DMS 273 treated with DMSO at 0.1 percent for 48 hours (cell line): ENCODE data around the gene ACOT11.
A peak's percentile ranks its signal among the peaks of the same experiment; 100 is the strongest.

Source experiments
- DNase-seq: peaks from one replicate; lab custom pipeline; 2025; lab: John Stamatoyannopoulos, UW

The ACOT11 gene

DNA sequence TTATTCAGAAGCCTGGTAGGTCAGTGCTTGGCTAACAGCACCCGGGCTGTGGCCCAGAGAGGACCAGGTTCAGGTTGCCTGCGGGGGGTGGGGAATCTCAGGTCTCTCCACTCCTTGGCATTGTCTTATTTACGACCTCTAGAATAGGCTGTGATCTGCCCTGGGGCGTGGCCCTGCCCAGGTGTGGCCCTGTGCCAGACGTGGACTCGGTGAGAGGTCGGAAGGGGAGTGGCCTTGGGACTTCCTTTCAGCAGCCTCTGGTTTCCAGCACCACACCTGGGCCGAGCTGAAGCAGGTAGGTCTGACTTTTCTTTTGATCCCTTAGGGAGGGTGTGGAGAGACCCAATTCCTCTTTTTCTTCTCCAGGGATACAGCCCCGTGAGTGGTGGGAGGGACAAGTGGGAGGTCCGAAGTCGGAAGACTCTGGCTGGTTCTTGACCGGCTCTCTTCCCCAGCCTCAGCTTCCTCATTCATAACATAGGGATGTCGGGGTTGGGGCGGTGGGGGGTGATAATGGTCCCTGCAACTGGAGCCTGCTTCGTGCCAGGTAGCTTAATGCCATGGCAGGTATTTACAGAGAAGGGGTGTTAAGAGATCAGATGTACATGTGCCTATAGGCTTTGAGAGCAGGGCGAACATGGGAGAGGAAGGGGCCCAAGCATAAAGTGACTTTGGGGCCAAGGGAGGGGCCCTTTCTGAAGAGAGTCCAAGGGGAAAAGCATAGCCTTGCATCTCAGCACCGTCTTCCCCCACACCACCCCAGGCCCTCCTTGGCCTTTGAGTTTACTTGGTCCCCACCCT is 16.5 kb downstream of the ACOT11 start:
- no peak for DNase-seq

DNA sequence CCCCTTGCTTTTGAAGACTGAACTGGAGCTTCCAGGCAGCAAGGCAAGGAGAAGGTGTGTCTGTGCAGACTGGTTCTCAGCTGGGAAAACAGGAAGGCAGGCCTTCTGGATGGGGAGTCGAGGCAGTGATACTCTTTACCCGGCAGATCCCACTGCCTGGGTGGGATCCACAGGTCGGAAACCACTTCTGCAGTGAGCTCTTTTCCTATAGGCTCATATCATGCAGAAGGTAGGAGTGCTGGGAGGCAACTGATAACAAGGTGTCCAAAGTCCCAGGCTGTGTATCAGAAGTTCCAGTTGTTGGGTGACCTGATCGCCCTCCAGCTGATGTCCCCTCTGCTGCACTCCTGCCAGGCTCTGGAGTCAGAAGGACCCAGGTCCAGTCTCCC is 17.1 kb downstream of the ACOT11 start:
- DNase-seq, result no peak

DNA sequence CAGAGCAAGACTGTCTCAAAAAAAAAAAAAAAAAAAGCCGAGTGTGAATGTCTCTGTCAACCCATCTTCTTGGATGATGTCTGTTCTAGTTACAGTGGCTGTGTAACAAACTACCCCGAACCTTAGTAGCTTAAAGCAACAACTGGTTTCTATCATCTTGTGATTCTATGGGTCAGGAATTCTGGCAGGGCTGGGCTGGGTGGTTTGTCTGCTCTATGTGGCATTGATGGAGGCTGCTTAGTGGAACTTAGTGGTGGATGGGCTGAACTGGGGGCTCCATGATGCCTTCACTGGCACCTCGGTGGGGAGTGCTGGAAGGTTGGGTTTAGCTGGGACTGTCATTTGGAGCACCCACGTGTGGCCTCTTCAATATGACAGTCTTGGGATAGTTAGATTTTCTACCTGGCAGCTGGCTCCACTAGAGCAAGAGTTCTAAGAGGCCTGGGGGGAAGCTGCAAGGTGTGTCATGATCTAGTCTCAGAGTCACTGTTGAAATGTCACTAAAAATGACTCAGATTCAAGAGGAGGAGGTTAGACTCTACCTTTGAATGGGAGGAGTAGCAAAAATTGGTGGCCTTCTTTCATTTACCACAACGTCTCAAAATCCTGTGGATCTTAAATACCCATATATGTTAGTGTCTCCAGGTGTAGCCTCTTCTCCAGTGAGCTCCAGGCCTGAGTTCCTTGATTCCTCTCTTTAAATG is 18.6 kb downstream of the ACOT11 start:
- no peak for DNase-seq

DNA sequence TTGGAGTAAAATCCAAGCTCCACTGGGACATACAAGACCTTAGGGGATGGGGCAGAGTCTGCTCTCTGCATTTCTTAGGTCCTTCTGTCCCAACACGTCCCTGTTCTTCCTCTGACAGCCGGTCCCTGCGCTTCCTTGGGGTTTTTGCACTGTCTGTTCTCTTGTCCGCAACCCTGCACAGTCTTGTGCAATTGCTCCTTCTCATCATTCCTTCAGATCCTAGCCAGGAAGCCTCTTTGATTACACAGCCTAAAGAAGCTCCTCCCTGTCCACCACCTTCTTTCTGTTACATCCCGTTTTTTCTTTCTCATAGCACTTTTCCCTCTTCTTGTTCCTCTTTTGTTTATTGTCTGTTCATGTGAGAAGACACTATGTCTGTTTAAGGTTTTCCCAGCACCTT is 19.9 kb downstream of the ACOT11 start:
- no peak for DNase-seq

DNA sequence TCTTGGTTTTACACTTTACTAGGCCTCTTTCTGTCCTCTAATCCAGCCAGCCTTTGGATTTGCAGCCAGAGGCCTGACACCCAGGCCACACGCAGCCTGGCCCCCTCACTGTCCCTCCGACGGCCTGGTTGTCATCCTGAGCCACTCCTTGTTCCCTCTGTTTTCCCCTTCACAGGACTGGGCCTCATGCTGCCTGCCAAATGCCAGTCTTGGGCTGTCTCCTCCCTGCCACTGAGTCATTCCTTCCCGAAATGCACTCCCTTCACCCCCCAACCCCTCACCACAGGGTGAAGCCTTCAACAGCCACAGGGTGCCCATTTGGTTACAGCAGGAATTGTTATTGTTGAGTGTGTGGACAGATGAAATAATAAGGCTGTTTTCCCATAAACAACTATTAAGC is 21.3 kb downstream of the ACOT11 start:
- DNase-seq, result no peak

DNA sequence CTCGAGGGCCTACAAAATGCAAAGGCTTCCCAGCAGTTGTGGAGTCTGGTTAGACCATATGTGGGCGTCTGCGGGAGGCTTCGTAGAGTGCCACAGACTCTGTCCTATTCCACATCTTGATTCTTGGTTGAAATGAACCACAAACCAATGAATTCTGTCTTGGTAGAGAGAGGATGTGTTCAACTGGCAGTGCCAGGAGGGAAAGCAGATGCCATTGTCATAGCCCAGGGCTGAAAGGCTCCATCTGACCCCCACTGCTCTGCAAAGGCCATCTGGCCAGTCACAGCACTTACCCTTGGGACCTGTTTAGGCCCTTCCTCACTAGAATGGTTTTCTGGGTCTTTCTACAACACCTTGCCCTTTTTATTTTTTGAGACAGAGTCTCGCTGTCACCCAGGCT is 22.1 kb downstream of the ACOT11 start:
- peak; percentile 48 for DNase-seq

DNA sequence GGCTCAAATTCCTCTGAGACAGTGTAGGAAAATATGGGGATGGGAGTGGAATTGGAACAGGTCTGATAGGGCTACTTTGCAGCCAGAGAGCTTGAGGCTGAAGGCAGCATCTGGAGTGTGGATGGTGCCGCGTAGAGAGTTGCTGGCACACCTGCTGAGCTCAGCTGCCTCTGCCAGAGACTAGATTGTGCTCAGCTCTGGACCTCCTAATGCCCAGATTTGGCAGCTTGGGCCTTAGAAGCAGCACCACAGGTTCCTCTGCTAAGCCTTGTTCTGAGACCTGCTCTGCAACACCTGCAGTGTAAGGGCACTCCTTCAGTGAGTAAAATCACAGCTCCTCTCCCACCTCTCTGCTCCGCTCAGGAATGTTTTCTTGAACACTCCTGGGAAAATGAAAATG is 23.3 kb downstream of the ACOT11 start:
- peak; percentile 56 for DNase-seq

DNA sequence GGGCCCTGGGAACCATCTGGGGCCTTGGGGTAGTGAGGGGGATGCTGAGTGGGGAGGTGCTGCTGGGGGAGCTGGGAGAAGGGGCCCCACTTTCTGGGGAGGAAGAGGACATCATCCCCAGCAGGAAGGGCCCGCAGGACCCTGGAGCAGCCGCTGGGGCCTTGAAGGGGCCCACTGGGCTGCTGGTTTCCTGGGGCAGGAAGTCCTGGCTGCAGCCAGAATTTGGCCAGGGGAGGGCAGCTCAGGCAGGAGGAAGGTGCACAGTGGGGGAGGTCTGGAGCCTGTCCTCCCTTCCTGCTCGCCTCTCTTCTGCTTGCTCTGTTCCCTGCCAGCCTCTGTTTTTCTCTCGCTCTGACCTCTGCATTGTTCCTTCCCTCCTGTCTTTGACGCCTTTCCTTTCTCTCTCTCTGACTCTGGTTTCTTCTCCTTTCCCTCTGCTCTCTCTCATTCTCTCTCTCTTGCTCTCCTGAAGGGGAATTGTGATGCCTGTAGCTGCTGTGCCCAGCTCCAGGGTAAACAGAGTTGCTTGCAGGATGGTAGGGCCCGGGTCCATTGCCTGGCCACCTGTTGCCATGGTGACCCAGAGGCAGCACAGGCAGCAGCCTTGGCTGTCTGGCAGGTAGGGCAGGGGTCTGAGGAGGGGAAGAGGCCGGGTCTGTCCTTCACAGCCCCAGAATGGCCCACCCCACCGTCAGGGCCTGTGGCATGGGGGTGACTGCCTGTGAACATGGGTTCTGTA is 23.9 kb downstream of the ACOT11 start:
- DNase-seq, result no peak

DNA sequence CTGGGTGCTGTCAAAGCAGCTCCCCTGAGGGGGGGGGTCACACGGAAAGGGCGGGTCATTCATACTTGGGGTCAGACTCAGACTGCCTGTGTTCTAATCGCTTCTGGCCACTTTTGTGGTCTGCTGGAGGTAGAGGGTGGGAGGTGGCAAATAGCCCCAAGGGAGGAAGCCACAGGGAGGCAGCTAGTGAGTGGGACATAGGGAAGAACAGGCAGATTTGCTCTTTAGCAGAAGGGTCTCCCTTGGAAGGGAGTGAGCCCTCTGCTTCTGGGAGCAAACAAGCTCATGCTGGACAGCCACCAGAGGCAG is 24.5 kb downstream of the ACOT11 start:
- no peak for DNase-seq

DNA sequence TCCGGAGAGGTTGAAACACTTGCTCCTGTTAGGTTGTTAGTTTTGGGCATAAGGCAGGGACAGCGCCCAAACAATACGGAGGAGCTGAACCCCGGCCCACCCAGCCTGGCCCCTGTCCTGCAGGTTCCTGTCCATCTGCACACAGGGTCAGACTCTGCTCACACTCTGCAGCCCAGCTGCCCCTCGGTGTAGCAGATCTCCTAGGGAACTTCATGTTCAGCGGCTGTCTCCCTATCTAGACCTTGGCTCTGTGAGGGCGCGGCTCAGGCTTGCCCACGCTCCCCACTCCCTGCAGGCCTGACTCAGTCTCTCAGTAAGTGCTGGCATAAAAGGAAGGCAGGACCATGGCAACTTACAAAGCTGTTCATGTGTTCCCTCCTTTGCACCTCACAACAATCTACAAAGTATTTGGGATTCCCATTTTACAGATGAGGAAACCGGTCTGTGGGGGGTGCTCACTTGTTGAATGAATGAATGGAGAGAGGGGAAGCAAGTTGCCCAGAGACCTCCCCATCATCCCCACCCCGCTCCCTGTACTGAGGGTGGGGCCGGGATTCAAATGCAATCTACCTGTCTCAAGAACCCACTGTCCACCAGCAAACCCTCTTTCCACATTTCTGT is 26.2 kb downstream of the ACOT11 start:
- no peak for DNase-seq

DNA sequence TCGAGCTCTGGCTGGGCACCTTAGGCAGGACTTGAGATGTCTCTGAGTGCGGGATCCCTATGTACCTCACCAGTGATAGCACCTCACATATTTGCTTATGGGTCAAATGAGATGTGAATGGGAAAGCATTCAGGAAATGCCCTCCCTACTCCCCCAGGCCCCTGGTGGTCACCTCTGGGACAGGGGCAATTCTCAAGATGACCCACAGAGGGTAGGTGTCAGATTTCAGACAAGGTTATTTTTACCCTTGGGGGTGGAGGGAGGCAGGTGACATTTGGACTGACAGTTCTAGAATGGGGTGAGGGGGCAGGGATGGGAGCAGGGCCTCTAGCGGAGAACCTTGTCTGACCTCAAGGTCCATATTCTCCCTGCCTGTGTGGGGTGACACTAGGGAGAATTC is 27.1 kb downstream of the ACOT11 start:
- no peak for DNase-seq

DNA sequence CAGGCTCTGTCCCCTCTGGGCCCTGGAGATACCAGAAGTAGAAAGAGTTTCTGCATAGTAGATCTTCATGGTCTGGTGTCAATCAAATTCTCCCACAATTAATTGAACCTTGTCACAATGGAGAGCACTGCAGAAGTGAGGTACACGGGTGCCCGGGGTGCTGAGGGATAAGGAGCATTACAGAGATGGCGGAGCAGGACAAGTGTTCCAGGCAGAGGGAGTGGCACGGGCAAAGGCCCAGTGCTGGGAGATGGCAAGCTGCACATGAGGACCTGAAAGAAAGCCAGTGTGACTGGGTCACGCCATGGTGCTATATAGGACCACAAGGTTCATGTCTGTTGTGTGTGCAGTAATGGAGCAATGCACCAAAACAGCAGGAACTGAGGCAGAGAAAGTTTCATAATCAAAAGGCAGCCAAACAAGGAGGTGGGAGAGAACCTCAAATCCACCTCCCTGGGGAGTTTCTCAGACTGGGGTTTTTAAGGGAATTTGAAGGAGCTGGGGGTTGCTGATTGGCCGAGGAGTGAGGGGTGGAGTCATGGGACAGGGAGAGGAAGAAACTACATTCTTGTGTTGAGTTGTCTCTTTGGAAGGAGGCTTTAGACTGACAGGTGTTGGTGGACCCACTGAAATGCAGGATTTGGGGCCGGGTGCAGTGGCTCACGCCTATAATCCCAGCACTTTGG is 27.7 kb downstream of the ACOT11 start:
- no peak for DNase-seq

DNA sequence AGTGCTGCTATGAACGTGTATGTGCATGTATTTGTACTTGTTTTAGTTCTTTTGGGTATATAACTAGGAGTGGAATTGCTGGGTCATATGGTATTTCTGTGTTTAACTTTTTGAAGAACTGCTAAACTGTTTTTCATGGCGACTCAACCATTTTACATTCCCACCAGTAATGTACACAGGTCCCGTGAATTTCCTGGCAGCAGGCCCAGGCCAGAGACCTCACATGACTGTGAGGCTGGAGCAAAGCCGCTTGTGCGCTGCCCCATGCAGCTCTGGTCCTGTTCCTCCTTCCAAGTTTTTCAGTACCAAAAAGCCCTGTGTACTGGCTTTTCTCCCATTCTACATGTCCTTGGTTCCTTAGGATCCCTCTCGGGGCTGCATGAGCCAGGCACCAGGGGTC is 29.6 kb downstream of the ACOT11 start:
- peak; percentile 32 for DNase-seq

DNA sequence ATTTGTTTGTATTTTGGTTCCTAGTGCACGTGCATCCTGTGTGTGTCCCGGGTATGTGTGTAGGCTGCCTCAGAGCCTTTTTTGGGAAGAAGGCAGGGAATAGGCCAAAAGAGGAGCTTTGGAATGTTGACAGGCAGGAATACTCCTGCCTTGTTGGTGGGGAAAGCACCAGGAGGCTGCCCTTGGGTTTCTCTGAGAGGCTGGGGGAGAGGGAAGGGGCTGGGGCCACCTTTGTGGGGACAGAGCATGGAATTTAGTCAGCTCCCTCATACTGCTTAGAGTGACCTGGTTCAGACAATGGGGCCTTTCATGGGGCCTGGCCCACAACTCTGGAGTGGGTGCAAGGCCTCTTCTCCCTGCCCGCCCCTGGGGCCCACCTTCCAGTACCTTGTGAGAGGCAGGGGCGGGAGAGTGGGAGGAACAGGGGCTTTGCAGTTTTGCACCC is 31.3 kb downstream of the ACOT11 start:
- DNase-seq, result no peak

DNA sequence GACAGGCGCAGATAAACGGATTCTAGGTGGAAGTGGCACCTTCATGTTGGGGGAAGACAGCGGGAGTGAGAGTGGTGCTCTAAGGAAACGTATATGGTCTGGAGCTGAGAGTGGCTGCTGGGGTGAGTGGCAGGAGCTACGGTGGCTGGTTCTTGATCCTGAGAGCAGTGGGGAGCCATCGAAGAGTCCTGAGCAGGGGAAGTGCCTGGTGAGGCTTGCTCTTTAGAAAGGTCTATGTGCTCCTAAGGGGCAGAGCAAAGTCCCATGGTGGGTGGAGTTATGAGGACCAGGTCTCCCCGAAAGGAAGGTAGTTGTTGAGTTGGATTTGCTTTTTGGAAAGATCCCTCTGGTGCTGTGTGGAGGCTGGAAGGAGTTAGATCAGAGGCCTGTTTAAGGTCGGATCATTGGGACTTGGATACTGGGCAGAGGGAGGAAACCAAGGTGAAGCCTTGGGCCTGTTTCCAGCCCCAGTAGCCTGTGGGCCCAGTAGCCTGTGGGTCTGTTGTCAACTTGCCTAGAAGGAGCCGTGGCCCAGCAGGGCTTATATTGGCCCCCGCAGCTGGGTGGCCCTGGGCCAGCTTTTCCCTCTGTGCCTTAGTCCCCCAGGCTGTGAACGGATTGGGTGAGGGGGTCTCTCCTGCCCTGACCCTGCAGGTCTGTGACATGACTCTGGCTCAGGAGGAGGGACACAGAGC is 33.0 kb downstream of the ACOT11 start:
- no peak for DNase-seq

DNA sequence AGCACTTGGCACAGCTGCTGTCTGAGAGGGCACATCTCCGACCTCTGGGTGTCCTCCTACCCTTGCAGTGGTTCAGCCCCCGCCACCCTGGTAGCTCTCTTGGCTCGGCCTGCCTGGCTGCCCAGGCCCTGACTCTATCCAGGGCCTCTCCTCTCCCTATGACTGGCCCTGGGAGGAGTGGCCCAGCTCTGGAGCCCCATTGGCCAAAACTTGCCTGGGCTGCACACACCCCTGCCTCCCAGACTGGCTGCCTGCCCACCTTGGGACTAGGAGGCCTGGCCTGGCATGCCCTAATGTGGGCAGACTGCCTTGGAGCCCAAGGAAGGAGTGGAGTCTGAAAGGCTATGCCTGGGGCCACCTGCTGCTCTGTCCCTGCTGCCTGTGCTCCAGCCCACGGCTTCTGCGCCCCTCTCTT is 33.6 kb downstream of the ACOT11 start:
- DNase-seq, result peak; percentile 91

DNA sequence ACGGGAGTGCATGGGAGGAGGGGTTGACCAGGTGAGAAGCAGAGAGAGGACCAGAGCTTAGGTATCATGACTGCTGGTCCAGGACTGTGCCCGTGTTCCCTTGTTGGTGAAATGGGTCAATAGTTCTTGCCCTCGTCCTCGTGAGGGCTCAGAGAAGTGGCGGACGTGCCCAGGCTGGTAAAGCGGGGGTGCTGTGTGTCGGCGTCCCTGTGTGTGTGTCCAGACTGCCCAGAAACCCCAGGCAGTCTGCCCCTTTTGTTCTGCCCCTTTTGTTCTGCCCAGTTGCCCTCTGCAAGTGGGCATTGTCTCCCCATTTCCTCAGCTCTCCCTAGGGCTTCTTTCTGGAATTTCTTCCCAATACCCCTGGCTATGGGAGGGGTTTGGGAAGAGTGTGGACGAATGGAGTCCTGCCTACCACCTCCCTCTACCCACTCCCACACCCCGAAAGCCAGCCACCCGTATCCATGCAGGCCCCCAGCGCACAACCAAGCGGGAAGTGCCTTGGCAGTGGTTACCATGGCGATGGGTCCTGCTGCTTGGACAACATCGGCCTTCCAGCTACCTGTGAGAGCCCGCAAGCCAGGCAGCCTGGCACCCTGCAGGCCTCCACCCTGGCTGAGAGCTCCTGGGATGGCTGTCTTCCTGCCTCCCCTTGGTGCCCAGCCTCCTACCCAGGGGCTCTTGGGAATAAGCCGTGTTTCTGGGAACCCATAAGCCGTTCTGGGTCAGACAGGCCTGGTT is 34.7 kb downstream of the ACOT11 start:
- no peak for DNase-seq

DNA sequence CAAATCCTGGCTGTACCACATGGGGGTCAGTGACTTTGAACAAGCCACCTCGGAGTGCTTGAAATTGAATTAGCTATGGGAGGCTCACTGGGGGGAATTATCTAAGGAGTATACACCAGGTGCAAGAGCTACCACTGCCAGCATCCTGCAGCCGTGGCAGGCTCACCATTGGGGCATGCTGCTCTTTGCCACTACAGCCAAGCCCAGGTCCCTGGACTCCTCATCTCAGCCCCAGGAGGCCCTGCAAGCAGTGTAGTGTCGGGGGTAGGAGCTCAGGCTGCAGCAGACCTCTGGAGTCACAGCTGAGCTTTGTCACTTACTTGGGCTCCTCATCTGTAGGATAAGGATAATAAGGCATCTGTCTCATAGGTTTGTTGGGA is 35.3 kb downstream of the ACOT11 start:
- DNase-seq, result no peak

DNA sequence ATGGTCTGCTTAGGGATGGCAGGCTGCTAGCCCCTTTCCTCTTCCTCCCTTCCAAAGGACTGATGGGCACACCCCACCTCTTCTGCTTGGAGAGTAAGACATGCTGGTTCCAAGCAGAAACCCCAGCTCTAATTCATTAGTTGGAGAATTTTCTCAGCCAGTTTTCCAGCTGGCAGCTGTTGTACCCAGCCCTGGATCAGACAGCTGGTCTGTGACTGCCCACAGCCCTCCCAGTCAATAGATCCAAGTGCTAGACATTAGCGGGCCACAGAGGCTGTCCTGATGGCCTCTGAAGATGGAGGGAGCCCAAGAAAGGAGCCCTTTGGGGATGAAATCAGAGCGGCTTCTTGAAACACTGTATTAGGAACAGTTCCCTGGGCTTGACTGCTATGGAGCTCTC is 35.8 kb downstream of the ACOT11 start:
- DNase-seq, result peak; percentile 26

DNA sequence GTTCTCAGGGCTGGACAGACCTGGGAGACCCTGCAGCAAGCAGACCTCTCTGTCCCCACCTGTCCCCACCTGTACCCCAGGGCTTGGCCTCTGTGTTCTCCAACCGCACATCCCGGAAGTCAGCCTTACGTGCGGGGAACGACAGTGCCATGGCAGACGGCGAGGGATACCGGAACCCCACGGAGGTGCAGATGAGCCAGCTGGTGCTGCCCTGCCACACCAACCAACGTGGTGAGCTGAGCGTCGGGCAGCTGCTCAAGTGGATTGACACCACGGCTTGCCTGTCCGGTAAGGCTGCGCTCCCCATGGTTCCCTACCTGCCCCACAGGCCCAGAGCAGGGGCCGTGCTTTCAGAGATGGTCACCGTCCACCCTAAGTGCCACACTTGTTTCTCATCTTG is 36.5 kb downstream of the ACOT11 start:
- no peak for DNase-seq
